Testis (tissue), 3 donors: ENCODE results near the gene SPON1. TPM values are rescaled to one million over a fixed set of nuclear protein-coding genes. Genes with fewer than 3 reads are reported as not detected.

Experiments
- DNase-seq: peaks from one replicate; pipeline ENCODE4 v3.0.0-alpha.2; 2019
- H3K27ac ChIP-seq, 2 donors: fragments of 200-600 bp; sonication (generic); one replicate each; pipeline ENCODE4 v1.5.1; 2019
- H3K27me3 ChIP-seq: fragments of 200-600 bp; sonication (generic); one replicate; pipeline ENCODE4 v1.5.1; 2019
- H3K36me3 ChIP-seq: fragments of 200-600 bp; sonication (generic); one replicate; pipeline ENCODE4 v1.5.1; 2017; ENCODE audit warnings: low read depth; ENCODE audit errors: missing control alignments
- H3K4me1 ChIP-seq: fragments of 200-600 bp; sonication (generic); one replicate; pipeline ENCODE4 v1.5.1; 2019
- H3K4me3 ChIP-seq, 2 donors: fragments of 200-600 bp; sonication (generic); one replicate each; pipeline ENCODE4 v1.5.1; 2017 to 2019
- H3K9me3 ChIP-seq: fragments of 200-600 bp; sonication (generic); one replicate; pipeline ENCODE4 v1.5.1; 2017
- CTCF ChIP-seq, 3 experiments: fragments of 450-650 bp in 2 of 3; fragments of 200-600 bp in 1 of 3; sonication (generic) in 1 of 3; IDR thresholded peaks; one replicate each; pipeline ENCODE4 v1.5.1; 2016 to 2019; ENCODE audit warnings: antibody characterized with exemption in 3 of 3, mild to moderate bottlenecking in 2 of 3, moderate library complexity in 1 of 3
- POLR2A ChIP-seq: fragments of 450-650 bp; IDR thresholded peaks from one replicate; pipeline ENCODE4 v1.6.1; 2017; ENCODE audit warnings: antibody characterized with exemption, mild to moderate bottlenecking, moderate library complexity
- WGBS, 2 donors: methylation state at CpG; one replicate each; pipeline ENCODE4 v1.1.5; 2018; 5-methylcytosine and 5-hydroxymethylcytosine counted together
- intact Hi-C: fragments of 100-400 bp; cut with DNase I; formaldehyde crosslinking; loops from one replicate; pipeline ENCODE4 v1.15.1; 2023; ENCODE audit warnings: low total_unique reads
- polyA plus RNA-seq: library from polyadenylated mRNA; stranded (reverse); fragments of 350-450 nt; fragmentation: Illumina TruSeq; extraction: RNeasy Lipid Tissue Mini Kit (QIAGEN cat#74804); gene quantifications from one replicate; pipeline ENCODE4 v1.2.3, GENCODE V29; 2014; ENCODE audit warnings: low read depth, low replicate concordance; ENCODE audit not compliant: insufficient read depth
- total RNA-seq, 2 donors: library from RNA; depleted of rRNA; stranded (reverse); fragments of >200 nt; gene quantifications; one replicate each; pipeline ENCODE4 v1.2.3, GENCODE V29; 2016

SPON1 gene
- total and polyA plus RNA-seq, 3 donors from 2014 or later, result 6.9 to 11.9 (median 7.6) TPM

DNA sequence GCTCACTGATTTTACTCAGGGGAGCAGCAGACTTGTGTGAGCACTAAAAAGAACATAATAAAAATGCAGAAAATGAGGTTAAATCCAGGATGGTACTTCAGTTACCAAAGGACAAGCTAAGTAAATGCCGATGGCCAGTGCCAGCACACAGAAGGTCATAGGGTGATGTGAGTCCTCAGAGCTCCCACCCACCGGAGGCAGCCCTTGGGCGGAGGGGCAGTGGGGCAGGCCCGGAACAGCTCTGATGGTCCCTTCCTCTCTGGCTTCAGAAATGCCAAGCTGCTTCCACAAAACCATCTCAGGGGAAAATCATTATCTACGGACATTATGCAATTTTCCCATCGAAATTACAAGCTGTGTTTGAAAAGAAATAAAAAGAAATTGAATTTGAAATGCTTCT lies 271.9 kb downstream of the SPON1 start:
- H3K36me3 ChIP-seq, result no peaks in the 10 kb centered on the region
- H3K27ac ChIP-seq, result no peak overlapping the region
- DNase-seq, result no peak
- H3K9me3 ChIP-seq, result no peaks in the 10 kb centered on the region
- H3K27me3 ChIP-seq, result no peaks in the 10 kb centered on the region
- 62 to 74% methylated on average over 4 to 6 of the region's 6 CpGs for WGBS, 2 donors
- intact Hi-C loops, result no loop called here
- TF ChIP-seq POLR2A (no peak), CTCF (IDR thresholded peaks at IDR 0.05) (no peak)
- no peaks in the 10 kb centered on the region for H3K4me1 ChIP-seq
- no peak overlapping the region for H3K4me3 ChIP-seq

DNA sequence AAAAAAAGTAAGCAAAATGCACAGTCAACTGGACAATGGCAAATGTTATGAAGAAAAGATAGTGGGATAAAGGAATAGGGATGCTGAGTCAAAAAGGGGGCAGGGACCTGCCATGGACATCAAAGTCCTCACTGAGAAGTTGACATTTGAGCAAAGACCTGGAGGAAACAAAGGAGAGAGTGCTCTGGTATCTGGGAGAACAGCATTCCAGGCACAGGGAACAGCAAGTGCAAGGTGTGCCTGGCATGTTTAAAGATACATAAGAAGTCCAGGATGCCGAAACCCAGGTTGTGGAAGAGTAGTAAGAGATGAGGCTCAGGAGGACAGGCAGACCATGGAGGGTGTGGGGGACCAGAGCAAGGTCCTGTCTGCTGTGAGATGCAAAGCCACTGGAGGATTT lies 273.2 kb downstream of the SPON1 start:
- Histone ChIP-seq H3K27ac (no peak overlapping the region), H3K4me1 (no peaks in the 10 kb centered on the region), H3K27me3 (no peaks in the 10 kb centered on the region), H3K4me3 (no peak overlapping the region), H3K36me3 (no peaks in the 10 kb centered on the region), H3K9me3 (no peaks in the 10 kb centered on the region)
- WGBS, 2 donors, result 100% methylated on average over 1 of the region's 1 CpG
- intact Hi-C loops, result no loop called here
- DNase-seq, result no peak
- no peak for TF ChIP-seq CTCF (IDR thresholded peaks at IDR 0.05)
- no peak for TF ChIP-seq POLR2A

- no peak for DNase-seq
- Histone ChIP-seq H3K9me3 (no peaks in the 10 kb centered on the region), H3K4me1 (no peaks in the 10 kb centered on the region), H3K27me3 (no peaks in the 10 kb centered on the region), H3K36me3 (no peaks in the 10 kb centered on the region), H3K27ac (no peak overlapping the region), H3K4me3 (no peak overlapping the region)
- TF ChIP-seq POLR2A, result no peak
- no peak for TF ChIP-seq CTCF (IDR thresholded peaks at IDR 0.05)
- intact Hi-C loops, result no loop called here
- 70 to 71% methylated on average over 9 of the region's 9 CpGs for WGBS, 2 donors
Measured at GRCh38 chr11:14237444-14237961, 275.0 kb downstream of the SPON1 start.

GRCh38 chr11:14240221-14240620 lies 277.7 kb downstream of the SPON1 start:
- no peaks in the 10 kb centered on the region for H3K36me3 ChIP-seq
- H3K9me3 ChIP-seq, result no peaks in the 10 kb centered on the region
- H3K27ac ChIP-seq, result no peak overlapping the region
- intact Hi-C loops, result loop anchor here (10.0 kb wide), 1 partner anchor 285 kb away; no protein-coding TSS in a partner anchor
- TF ChIP-seq POLR2A (no peak), CTCF (IDR thresholded peaks at IDR 0.05) (no peak)
- H3K27me3 ChIP-seq, result no peaks in the 10 kb centered on the region
- H3K4me1 ChIP-seq, result no peaks in the 10 kb centered on the region
- no peak for DNase-seq
- H3K4me3 ChIP-seq, result no peak overlapping the region

- Histone ChIP-seq H3K4me1 (no peaks in the 10 kb centered on the region), H3K27ac (no peak overlapping the region), H3K36me3 (no peaks in the 10 kb centered on the region), H3K9me3 (no peaks in the 10 kb centered on the region), H3K27me3 (no peaks in the 10 kb centered on the region), H3K4me3 (no peak overlapping the region)
- WGBS, 2 donors, result 93 to 94% methylated on average over 4 of the region's 4 CpGs
- no peak for DNase-seq
- intact Hi-C loops, result loop anchor here (10.0 kb wide), 1 partner anchor 286 kb away; no protein-coding TSS in a partner anchor
- TF ChIP-seq CTCF (IDR thresholded peaks at IDR 0.05) (no peak), POLR2A (no peak)
Measured at GRCh38 chr11:14240951-14241350, 278.4 kb downstream of the SPON1 start.
